Measurements from ENCODE around the gene SCGN. TPM values are rescaled to one million over a fixed set of nuclear protein-coding genes. Genes with fewer than 3 reads are reported as not detected.
A peak's percentile ranks its signal among the peaks of the same experiment; 100 is the strongest.

Gene SCGN
- total and polyA plus RNA-seq, 2 of the 13 experiments (the other 11 are each of a cell fraction or from before 2014, with no cell fraction given), result 2.9 to 29.0 TPM

DNA sequence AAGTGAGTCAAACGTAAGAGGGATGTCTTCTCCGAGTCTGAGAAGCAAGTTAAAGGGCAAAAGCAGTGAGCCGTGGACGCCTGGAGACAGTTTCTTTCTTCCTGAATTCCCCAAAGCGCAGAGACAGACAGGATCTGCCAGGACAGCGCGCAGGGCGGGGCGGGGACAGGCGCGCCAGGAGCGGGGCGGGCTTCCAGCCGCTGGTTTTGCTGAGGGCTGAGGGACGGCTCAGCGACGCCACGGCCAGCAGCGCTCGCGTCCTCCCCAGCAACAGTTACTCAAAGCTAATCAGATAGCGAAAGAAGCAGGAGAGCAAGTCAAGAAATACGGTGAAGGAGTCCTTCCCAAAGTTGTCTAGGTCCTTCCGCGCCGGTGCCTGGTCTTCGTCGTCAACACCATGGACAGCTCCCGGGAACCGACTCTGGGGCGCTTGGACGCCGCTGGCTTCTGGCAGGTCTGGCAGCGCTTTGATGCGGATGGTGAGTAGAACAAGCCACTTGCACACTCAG lies at the start of gene SCGN (continued):
- TF ChIP-seq, protein P1, sequence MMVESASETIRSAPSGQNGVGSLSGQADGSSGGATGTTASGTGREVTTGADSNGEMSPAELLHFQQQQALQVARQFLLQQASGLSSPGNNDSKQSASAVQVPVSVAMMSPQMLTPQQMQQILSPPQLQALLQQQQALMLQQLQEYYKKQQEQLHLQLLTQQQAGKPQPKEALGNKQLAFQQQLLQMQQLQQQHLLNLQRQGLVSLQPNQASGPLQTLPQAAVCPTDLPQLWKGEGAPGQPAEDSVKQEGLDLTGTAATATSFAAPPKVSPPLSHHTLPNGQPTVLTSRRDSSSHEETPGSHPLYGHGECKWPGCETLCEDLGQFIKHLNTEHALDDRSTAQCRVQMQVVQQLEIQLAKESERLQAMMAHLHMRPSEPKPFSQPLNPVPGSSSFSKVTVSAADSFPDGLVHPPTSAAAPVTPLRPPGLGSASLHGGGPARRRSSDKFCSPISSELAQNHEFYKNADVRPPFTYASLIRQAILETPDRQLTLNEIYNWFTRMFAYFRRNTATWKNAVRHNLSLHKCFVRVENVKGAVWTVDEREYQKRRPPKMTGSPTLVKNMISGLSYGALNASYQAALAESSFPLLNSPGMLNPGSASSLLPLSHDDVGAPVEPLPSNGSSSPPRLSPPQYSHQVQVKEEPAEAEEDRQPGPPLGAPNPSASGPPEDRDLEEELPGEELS (CRISPR knock-in tag; IDR thresholded peaks at IDR 0.05), result peak; percentile 75
- TF ChIP-seq KDM6A (CRISPR knock-in tag; IDR thresholded peaks at IDR 0.05; ENCODE audit: low read depth), result no peak
- TF ChIP-seq, protein P2, sequence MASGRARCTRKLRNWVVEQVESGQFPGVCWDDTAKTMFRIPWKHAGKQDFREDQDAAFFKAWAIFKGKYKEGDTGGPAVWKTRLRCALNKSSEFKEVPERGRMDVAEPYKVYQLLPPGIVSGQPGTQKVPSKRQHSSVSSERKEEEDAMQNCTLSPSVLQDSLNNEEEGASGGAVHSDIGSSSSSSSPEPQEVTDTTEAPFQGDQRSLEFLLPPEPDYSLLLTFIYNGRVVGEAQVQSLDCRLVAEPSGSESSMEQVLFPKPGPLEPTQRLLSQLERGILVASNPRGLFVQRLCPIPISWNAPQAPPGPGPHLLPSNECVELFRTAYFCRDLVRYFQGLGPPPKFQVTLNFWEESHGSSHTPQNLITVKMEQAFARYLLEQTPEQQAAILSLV (CRISPR knock-in tag; IDR thresholded peaks at IDR 0.05; ENCODE audit: borderline replicate concordance), result peak; percentile 96
- TF ChIP-seq, protein P3, sequence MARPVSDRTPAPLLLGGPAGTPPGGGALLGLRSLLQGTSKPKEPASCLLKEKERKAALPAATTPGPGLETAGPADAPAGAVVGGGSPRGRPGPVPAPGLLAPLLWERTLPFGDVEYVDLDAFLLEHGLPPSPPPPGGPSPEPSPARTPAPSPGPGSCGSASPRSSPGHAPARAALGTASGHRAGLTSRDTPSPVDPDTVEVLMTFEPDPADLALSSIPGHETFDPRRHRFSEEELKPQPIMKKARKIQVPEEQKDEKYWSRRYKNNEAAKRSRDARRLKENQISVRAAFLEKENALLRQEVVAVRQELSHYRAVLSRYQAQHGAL (CRISPR knock-in tag; IDR thresholded peaks at IDR 0.05; ENCODE audit: not compliant biosample characterization), result peak; percentile 97
- TF ChIP-seq NR2F1 (CRISPR knock-in tag; IDR thresholded peaks at IDR 0.05), result peak in 1 of 2 experiments; percentile 27; a peak in 1 of 4 replicates
- TF ChIP-seq, protein P4, sequence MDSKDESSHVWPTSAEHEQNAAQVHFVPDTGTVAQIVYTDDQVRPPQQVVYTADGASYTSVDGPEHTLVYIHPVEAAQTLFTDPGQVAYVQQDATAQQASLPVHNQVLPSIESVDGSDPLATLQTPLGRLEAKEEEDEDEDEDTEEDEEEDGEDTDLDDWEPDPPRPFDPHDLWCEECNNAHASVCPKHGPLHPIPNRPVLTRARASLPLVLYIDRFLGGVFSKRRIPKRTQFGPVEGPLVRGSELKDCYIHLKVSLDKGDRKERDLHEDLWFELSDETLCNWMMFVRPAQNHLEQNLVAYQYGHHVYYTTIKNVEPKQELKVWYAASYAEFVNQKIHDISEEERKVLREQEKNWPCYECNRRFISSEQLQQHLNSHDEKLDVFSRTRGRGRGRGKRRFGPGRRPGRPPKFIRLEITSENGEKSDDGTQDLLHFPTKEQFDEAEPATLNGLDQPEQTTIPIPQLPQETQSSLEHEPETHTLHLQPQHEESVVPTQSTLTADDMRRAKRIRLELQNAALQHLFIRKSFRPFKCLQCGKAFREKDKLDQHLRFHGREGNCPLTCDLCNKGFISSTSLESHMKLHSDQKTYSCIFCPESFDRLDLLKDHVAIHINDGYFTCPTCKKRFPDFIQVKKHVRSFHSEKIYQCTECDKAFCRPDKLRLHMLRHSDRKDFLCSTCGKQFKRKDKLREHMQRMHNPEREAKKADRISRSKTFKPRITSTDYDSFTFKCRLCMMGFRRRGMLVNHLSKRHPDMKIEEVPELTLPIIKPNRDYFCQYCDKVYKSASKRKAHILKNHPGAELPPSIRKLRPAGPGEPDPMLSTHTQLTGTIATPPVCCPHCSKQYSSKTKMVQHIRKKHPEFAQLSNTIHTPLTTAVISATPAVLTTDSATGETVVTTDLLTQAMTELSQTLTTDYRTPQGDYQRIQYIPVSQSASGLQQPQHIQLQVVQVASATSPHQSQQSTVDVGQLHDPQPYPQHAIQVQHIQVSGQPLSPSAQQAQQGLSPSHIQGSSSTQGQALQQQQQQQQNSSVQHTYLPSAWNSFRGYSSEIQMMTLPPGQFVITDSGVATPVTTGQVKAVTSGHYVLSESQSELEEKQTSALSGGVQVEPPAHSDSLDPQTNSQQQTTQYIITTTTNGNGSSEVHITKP (CRISPR knock-in tag; IDR thresholded peaks at IDR 0.05; ENCODE audit: low read depth), result peak; percentile 72; the same call in 1 of the 2 replicates
- peak; percentile 72; the same call in 1 of the 2 replicates for TF ChIP-seq TARDBP (CRISPR knock-in tag; IDR thresholded peaks at IDR 0.05)
- TF ChIP-seq, protein P5, sequence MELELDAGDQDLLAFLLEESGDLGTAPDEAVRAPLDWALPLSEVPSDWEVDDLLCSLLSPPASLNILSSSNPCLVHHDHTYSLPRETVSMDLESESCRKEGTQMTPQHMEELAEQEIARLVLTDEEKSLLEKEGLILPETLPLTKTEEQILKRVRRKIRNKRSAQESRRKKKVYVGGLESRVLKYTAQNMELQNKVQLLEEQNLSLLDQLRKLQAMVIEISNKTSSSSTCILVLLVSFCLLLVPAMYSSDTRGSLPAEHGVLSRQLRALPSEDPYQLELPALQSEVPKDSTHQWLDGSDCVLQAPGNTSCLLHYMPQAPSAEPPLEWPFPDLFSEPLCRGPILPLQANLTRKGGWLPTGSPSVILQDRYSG (CRISPR knock-in tag; IDR thresholded peaks at IDR 0.05), result peak; percentile 99
- no peak for TF ChIP-seq RFX1 (IDR thresholded peaks at IDR 0.05)
- TF ChIP-seq, protein P6, sequence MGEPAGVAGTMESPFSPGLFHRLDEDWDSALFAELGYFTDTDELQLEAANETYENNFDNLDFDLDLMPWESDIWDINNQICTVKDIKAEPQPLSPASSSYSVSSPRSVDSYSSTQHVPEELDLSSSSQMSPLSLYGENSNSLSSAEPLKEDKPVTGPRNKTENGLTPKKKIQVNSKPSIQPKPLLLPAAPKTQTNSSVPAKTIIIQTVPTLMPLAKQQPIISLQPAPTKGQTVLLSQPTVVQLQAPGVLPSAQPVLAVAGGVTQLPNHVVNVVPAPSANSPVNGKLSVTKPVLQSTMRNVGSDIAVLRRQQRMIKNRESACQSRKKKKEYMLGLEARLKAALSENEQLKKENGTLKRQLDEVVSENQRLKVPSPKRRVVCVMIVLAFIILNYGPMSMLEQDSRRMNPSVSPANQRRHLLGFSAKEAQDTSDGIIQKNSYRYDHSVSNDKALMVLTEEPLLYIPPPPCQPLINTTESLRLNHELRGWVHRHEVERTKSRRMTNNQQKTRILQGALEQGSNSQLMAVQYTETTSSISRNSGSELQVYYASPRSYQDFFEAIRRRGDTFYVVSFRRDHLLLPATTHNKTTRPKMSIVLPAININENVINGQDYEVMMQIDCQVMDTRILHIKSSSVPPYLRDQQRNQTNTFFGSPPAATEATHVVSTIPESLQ (CRISPR knock-in tag; conservative IDR thresholded peaks at IDR 0.05), result peak; percentile 96
- TF ChIP-seq CBX5 (CRISPR knock-in tag; IDR thresholded peaks at IDR 0.05; ENCODE audit: borderline replicate concordance), result peak; percentile 85
- peak; percentile 79; the same call in 1 of the 2 replicates for TF ChIP-seq ATF7-NPFF (CRISPR knock-in tag; IDR thresholded peaks at IDR 0.05; ENCODE audit: low read depth)
- no peak for TF ChIP-seq HHEX (CRISPR knock-in tag; IDR thresholded peaks at IDR 0.05)
